Osteocyte (in vitro differentiated cells): ENCODE data around the gene RFXANK. TPM values are rescaled to one million over a fixed set of nuclear protein-coding genes. Genes with fewer than 3 reads are reported as not detected.

Source experiments
- DNase-seq: peaks from one replicate; pipeline ENCODE4 v3.0.0; 2021; ENCODE audit warnings: mixed read lengths; ENCODE audit not compliant: unreplicated experiment; ENCODE audit errors: extremely low spot score
- H3K27ac Mint-ChIP-seq: one replicate; pipeline ENCODE4 v1.8.0; 2021; ENCODE audit warnings: mild to moderate bottlenecking, mixed read lengths; ENCODE audit not compliant: unreplicated experiment
- H3K27me3 Mint-ChIP-seq: one replicate; pipeline ENCODE4 v1.8.0; 2021; ENCODE audit warnings: mixed read lengths; ENCODE audit not compliant: unreplicated experiment
- H3K36me3 Mint-ChIP-seq: one replicate; pipeline ENCODE4 v1.8.0; 2021; ENCODE audit warnings: mixed read lengths; ENCODE audit not compliant: unreplicated experiment
- H3K4me1 Mint-ChIP-seq: one replicate; pipeline ENCODE4 v1.8.0; 2021; ENCODE audit warnings: mixed read lengths; ENCODE audit not compliant: unreplicated experiment
- H3K4me3 Mint-ChIP-seq: one replicate; pipeline ENCODE4 v1.8.0; 2021; ENCODE audit warnings: mild to moderate bottlenecking, moderate library complexity, mixed read lengths; ENCODE audit not compliant: unreplicated experiment
- H3K9me3 Mint-ChIP-seq: one replicate; pipeline ENCODE4 v1.8.0; 2021; ENCODE audit warnings: mixed read lengths; ENCODE audit not compliant: unreplicated experiment
- CTCF ChIP-seq: fragments of 200-600 bp; sonication (generic); IDR thresholded peaks from 2 replicates; pipeline ENCODE4 v1.5.0; 2021; ENCODE audit warnings: antibody characterized with exemption, mild to moderate bottlenecking, moderate library complexity
- total RNA-seq: library from RNA; stranded (reverse); gene quantifications from 2 replicates; pipeline ENCODE4 v1.2.1, GENCODE V29; 2021

Gene RFXANK
- total RNA-seq, 1 donor from 2014 or later, result 75.3 TPM

- H3K36me3 Mint-ChIP-seq, result no peaks in the 10 kb centered on the region
- no peaks in the 10 kb centered on the region for H3K4me1 Mint-ChIP-seq
- H3K27me3 Mint-ChIP-seq, result peaks cover 9% of the 10 kb centered on the region
- no peaks in the 10 kb centered on the region for H3K9me3 Mint-ChIP-seq
- no peak overlapping the region for H3K4me3 Mint-ChIP-seq
- no peak overlapping the region for H3K27ac Mint-ChIP-seq
- DNase-seq, result no peak
- TF ChIP-seq CTCF, result no peak
These were observed 44.1 kb downstream of the RFXANK start for GRCh38 chr19:19236173-19236572.

GRCh38 chr19:19238126-19238894 lies 46.3 kb downstream of the RFXANK start:
- H3K9me3 Mint-ChIP-seq, result no peaks in the 10 kb centered on the region
- peaks cover 6% of the 10 kb centered on the region for H3K27me3 Mint-ChIP-seq
- no peaks in the 10 kb centered on the region for H3K36me3 Mint-ChIP-seq
- no peak overlapping the region for H3K27ac Mint-ChIP-seq
- no peak overlapping the region for H3K4me3 Mint-ChIP-seq
- no peak for TF ChIP-seq CTCF
- H3K4me1 Mint-ChIP-seq, result no peaks in the 10 kb centered on the region
- DNase-seq, result no peak

- H3K9me3 Mint-ChIP-seq, result no peaks in the 10 kb centered on the region
- no peak overlapping the region for H3K27ac Mint-ChIP-seq
- H3K4me3 Mint-ChIP-seq, result no peak overlapping the region
- H3K27me3 Mint-ChIP-seq, result peaks cover 6% of the 10 kb centered on the region
- H3K36me3 Mint-ChIP-seq, result no peaks in the 10 kb centered on the region
- TF ChIP-seq CTCF, result no peak
- DNase-seq, result no peak
- H3K4me1 Mint-ChIP-seq, result no peaks in the 10 kb centered on the region
These were observed 47.6 kb downstream of the RFXANK start for GRCh38 chr19:19239675-19240074.

GRCh38 chr19:19240476-19240875 lies 48.4 kb downstream of the RFXANK start:
- Mint-ChIP-seq H3K9me3 (no peaks in the 10 kb centered on the region), H3K27me3 (peaks cover 6% of the 10 kb centered on the region), H3K27ac (no peak overlapping the region), H3K4me3 (no peak overlapping the region), H3K4me1 (no peaks in the 10 kb centered on the region), H3K36me3 (no peaks in the 10 kb centered on the region)
- DNase-seq, result no peak
- TF ChIP-seq CTCF, result no peak

GRCh38 chr19:19250196-19250801 lies 58.2 kb downstream of the RFXANK start:
- Mint-ChIP-seq H3K36me3 (no peaks in the 10 kb centered on the region), H3K4me1 (no peaks in the 10 kb centered on the region), H3K4me3 (no peak overlapping the region), H3K27ac (no peak overlapping the region), H3K9me3 (no peaks in the 10 kb centered on the region), H3K27me3 (peaks cover 46% of the 10 kb centered on the region)
- DNase-seq, result no peak
- no peak for TF ChIP-seq CTCF
